NK-92 treated with Interleukin-12 subunit alpha and Interleukin-12 subunit beta, amount 100 ng/mL, for 24 hours (cell line): ENCODE results near the gene WDR64.

Source experiments
- DNase-seq: peaks from one replicate; lab custom pipeline; 2025; lab: John Stamatoyannopoulos, UW

The WDR64 gene

GRCh38 chr1:241838897-241839296, 186.8 kb downstream of the WDR64 start:
- no peak for DNase-seq

GRCh38 chr1:241839369-241839979, 187.4 kb downstream of the WDR64 start:
- no peak for DNase-seq

DNA sequence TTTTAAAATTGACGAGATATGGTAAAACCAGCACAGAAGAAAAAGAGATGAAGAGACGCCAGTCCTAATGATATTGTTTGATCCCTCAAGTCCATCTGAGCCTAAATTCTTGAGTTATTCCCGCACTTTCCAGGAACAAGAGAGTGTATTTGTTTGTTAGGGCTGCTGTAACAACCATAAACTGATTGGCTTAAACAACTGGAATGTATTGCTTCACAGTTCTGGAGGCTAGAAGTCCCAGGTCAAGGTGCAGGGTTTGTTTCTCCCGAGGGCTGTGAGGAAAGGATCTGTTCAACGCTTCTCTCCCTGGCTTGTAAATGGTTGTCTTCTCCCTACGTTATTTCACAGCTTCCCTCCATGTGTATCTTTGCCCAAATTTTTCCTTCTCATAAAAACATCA, 188.1 kb downstream of the WDR64 start:
- DNase-seq, result no peak

DNA sequence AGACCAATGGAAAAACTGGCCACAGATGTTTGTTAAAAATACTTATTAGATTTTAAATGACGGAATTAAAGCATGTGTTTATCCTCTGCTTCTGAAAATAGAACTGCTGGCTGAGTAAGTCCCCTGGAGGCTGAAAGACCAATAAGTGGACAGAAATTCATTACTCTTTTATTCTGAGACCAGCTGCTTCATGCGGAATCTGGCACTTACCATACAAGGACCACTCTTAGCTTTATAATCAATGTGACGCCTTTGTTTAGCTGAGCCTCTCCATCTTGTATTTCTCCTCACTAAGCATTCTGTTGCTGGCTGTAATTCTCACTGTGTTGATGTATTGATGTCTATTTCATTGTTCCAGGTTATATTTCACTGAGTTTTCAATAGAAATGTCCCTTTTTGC, 189.6 kb downstream of the WDR64 start:
- no peak for DNase-seq

- no peak for DNase-seq
These were observed 190.5 kb downstream of the WDR64 start for GRCh38 chr1:241842565-241842964.

DNA sequence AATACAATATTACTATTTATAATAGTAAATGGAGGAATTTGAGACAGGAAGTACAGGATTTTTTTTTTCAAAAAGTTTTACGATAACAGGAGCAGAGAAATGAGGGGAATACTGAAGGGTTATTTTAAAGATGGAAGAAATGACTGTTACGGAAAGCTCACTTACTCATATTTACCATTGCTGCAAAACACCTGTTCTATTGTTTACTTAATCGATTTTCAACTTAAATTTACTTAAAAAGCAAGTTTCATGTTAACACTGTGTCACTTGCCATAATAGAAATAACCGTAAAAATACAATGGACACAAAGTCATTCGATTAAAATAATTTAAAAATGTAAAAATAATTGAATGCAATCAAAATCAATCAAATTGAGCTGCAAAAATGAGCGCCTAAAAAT, 192.5 kb downstream of the WDR64 start:
- no peak for DNase-seq

DNA sequence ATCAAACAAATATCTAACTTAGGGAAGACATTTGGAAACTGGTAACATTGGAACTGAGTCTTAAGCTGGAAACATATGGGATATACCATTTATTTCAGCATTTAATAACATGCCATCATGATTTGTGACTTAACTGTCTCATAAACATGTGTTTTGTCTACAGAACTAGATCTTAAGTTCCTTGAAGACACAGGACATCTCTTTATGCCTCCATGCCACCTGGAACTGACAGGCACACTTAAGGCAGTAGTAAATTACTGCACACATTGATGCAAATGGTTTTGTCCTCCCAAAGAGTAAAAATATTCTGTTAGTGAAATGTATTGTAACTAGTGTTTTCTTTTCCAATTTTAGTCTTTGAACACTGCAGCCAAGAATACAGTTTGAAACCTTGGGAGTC, 194.3 kb downstream of the WDR64 start:
- DNase-seq, result no peak

- no peak for DNase-seq
These were observed 194.9 kb downstream of the WDR64 start for GRCh38 chr1:241846862-241847539.

DNA sequence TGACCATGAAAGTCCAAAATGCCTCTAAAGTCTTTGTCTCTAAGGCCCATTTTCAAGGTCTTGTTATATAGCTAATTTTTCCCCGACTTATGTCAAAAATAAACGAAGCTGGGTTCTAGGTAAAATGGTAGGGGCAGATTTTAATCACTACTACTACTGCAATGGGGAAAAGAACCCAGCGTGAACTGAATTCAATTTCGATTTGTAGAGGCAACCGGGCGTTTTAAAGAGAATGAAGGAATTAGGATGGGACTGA, 195.4 kb downstream of the WDR64 start:
- DNase-seq, result no peak

- peak; percentile 92 for DNase-seq
These were observed 196.0 kb downstream of the WDR64 start, which contains the start of gene EXO1 for GRCh38 chr1:241847796-241848685. TSS of gene EXO1 (plus strand) at chr1:241848204. CDS start at chr1:241850426, 2,222 bp downstream.

DNA sequence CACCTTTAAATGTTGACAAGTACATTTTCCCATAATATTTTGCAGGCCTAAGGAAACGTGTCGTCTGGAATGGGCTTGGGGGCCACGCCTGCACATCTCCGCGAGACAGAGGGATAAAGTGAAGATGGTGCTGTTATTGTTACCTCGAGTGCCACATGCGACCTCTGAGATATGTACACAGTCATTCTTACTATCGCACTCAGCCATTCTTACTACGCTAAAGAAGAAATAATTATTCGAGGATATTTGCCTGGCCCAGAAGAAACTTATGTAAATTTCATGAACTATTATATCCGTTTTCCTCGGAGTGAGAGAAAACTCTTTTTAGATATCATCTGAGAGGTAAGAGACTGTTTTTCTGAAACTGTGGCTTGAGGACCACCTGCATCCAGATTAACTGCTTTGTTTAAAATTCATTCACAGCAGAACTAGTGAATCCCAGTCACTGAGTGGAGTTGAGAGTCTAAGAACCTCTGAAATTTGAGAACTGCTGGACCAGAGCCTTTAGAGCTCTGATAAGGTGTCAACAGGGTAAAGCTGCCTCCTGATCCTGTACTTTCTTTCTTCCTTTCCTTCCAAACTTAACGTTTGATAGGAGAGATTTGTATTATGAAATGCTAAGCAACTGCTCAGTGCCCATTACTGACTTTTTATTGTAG, 196.7 kb downstream of the WDR64 start:
- no peak for DNase-seq

GRCh38 chr1:241849345-241849695, 197.2 kb downstream of the WDR64 start:
- no peak for DNase-seq
